Heart right ventricle (tissue), 16 donors: ENCODE data around the gene KCNH3. TPM values are rescaled to one million over a fixed set of nuclear protein-coding genes. Genes with fewer than 3 reads are reported as not detected.

ENCODE experiments used
- ATAC-seq, 8 donors: fragments of 200-7000 bp; cut with Tn5 transposase; one replicate each; pipeline ENCODE4 v1.9.1; 2020; ENCODE audit warnings: mild to moderate bottlenecking in 8 of 8, moderate library complexity in 8 of 8, moderate number of reproducible peaks in 1 of 8
- DNase-seq, 2 donors: peaks; one replicate each; pipeline ENCODE4 v3.0.0-alpha.2; 2020
- H3K27ac ChIP-seq, 10 donors: fragments of 200-600 bp; sonication (generic) in 2 of 10; one replicate each; pipeline versions ENCODE4 v1.5.0 to v1.8.0; 2020 to 2022; ENCODE audit warnings: mild to moderate bottlenecking in 3 of 10
- H3K27me3 ChIP-seq, 7 donors: fragments of 200-600 bp; one replicate each; pipeline ENCODE4 v1.8.0; 2021 to 2022; ENCODE audit warnings: mild to moderate bottlenecking in 2 of 7
- H3K36me3 ChIP-seq, 9 donors: fragments of 200-600 bp; sonication (generic) in 1 of 9; one replicate each; pipeline versions ENCODE4 v1.5.0 to v1.8.0; 2020 to 2022; ENCODE audit warnings: mild to moderate bottlenecking in 2 of 9
- H3K4me1 ChIP-seq, 9 donors: fragments of 200-600 bp; sonication (generic) in 1 of 9; one replicate each; pipeline versions ENCODE4 v1.5.0 to v1.8.0; 2020 to 2022; ENCODE audit warnings: mild to moderate bottlenecking in 4 of 9
- H3K4me3 ChIP-seq, 10 donors: fragments of 200-600 bp; sonication (generic) in 2 of 10; one replicate each; pipeline versions ENCODE4 v1.5.0 to v1.8.0; 2020 to 2022; ENCODE audit warnings: mild to moderate bottlenecking in 7 of 10, moderate library complexity in 2 of 10
- H3K9me3 ChIP-seq, 11 donors: fragments of 200-600 bp in 10 of 11; sonication (generic) in 2 of 11; one replicate each; pipeline versions ENCODE4 v1.5.0 to v1.8.0; 2013 to 2022; ENCODE audit warnings: mild to moderate bottlenecking in 2 of 11, control low read depth in 1 of 11, moderate library complexity in 1 of 11
- CTCF ChIP-seq, 9 donors: fragments of 200-600 bp; sonication (generic) in 2 of 9; IDR thresholded peaks; one replicate each; pipeline versions ENCODE4 v1.5.0 to v1.8.0; 2021 to 2022; ENCODE audit warnings: antibody characterized with exemption in 9 of 9, mild to moderate bottlenecking in 5 of 9, moderate library complexity in 1 of 9
- WGBS, 2 donors: extraction: QIAGEN DNeasy Blood & Tissue Kit; methylation state at CpG; one replicate each; pipeline ENCODE4 v1.1.7; 2013; ENCODE audit warnings: inconsistent platforms in 1 of 2; 5-methylcytosine and 5-hydroxymethylcytosine counted together
- intact Hi-C, 10 donors: fragments of 100-400 bp; cut with DNase I; formaldehyde crosslinking; loops; one replicate each; pipeline versions ENCODE4 v1.11.1 to v1.14.2; 2022
- polyA plus RNA-seq, 2 donors: library from polyadenylated mRNA; stranded (reverse); fragments of 200-250 nt; gene quantifications; one replicate each; pipeline ENCODE4 v1.2.3, GENCODE V29; 2013
- total RNA-seq, 10 donors: library from RNA; stranded (reverse); fragmentation: NEBNext Ultra II Directional in 3 of 10; extraction: Animal tissue kit (Norgen Biotek cat#: 25700) in 3 of 10; gene quantifications; one replicate each; pipeline versions ENCODE4 v1.2.1 to v1.2.4, GENCODE V29; 2021 to 2023
- donor health status: Arrhythmogenic right ventricular cardiomyopathy.
- donor health status: ischemic (EF 13 %, LVEDD 7.1; RV severe dilation, severe dysfunction).
- donor health status: healthy with polysubstance abuse.
- donor health status: DM: no; HTN: yes; CAD: no.
- donor health status: DM: no; HTN: no; CAD: no.
- donor health status: ischemic (EF 25% LVEDD 6.9; RV normal size, moderate dysfunction).
- donor health status: ischemic (EF 25% LVEDD 5.7; RV mildly dilated, moderate dysfunction).
- donor health status: healthy.
- donor health status: DM: yes; HTN: yes; CAD: no.
- donor health status: Ischemic cardiomyopathy.
- donor health status: ischemic (EF 35%, LVEDD 5.7; RV mildly dilated, moderate dysfunction).
- donor health status: nonischemic (EF 11% LVEDD 7.7; RV severe dilation, severe dysfunction).
- donor health status: DM: yes; HTN: yes; CAD: no.
- donor health status: PGD.
- donor health status: ischemic (EF 29% LVEDD 5.4; RV normal size, mild dysfunction).
- donor health status: nonischemic (EF 23%, LVEDD 6.1; RV moderate dilation, normal function).

Gene KCNH3
- total and polyA plus RNA-seq, 12 donors: 0.16 to 2.0 (median 0.26) TPM

- Histone ChIP-seq H3K27ac (no peak overlapping the region), H3K4me1 (no peaks in the 10 kb centered on the region), H3K4me3 (no peak overlapping the region), H3K27me3 (no peaks in the 10 kb centered on the region), H3K9me3 (no peaks in the 10 kb centered on the region), H3K36me3 (peaks cover 0 to 73% (median 9%) of the 10 kb centered on the region in 9 donors)
- DNase-seq: no peak
- intact Hi-C loops: no loop called here
- no peak for TF ChIP-seq CTCF (IDR thresholded peaks at IDR 0.05)
- WGBS, 2 donors: 90 to 94% methylated on average over 1 of the region's 1 CpG
- ATAC-seq: no peak
Observed at GRCh38 chr12:49491823-49492222, 47.0 kb upstream of the KCNH3 start.

- no peaks in the 10 kb centered on the region for H3K4me1 ChIP-seq
- no peaks in the 10 kb centered on the region for H3K27me3 ChIP-seq
- ATAC-seq (no peak), DNase-seq (no peak)
- peaks cover 0 to 67% (median 9%) of the 10 kb centered on the region in 9 donors for H3K36me3 ChIP-seq
- H3K4me3 ChIP-seq: no peak overlapping the region
- no peak for TF ChIP-seq CTCF (IDR thresholded peaks at IDR 0.05)
- no peak overlapping the region for H3K27ac ChIP-seq
- H3K9me3 ChIP-seq: no peaks in the 10 kb centered on the region
- WGBS, 2 donors: 48 to 76% methylated on average over 2 of the region's 2 CpGs
- intact Hi-C loops: no loop called here
Observed at GRCh38 chr12:49493900-49494299, 44.9 kb upstream of the KCNH3 start.

- ATAC-seq (no peak), DNase-seq (no peak)
- WGBS, 2 donors: 93 to 94% methylated on average over 10 of the region's 10 CpGs
- H3K27me3 ChIP-seq: no peaks in the 10 kb centered on the region
- no peaks in the 10 kb centered on the region for H3K4me1 ChIP-seq
- no peaks in the 10 kb centered on the region for H3K9me3 ChIP-seq
- H3K4me3 ChIP-seq: no peak overlapping the region
- TF ChIP-seq CTCF (IDR thresholded peaks at IDR 0.05): no peak
- intact Hi-C loops: no loop called here
- peaks cover 0 to 70% (median 19%) of the 10 kb centered on the region in 9 donors for H3K36me3 ChIP-seq
- no peak overlapping the region for H3K27ac ChIP-seq
Observed at GRCh38 chr12:49496417-49497360, 42.1 kb upstream of the KCNH3 start.

- Histone ChIP-seq H3K27me3 (no peaks in the 10 kb centered on the region), H3K9me3 (no peaks in the 10 kb centered on the region), H3K27ac (no peak overlapping the region), H3K4me3 (no peak overlapping the region), H3K36me3 (peaks cover 0 to 73% (median 9%) of the 10 kb centered on the region in 9 donors), H3K4me1 (peaks cover 0 to 13% (median 5%) of the 10 kb centered on the region in 9 donors)
- WGBS, 2 donors: 76 to 87% methylated on average over 1 of the region's 1 CpG
- TF ChIP-seq CTCF (IDR thresholded peaks at IDR 0.05): no peak
- DNase-seq: no peak
- intact Hi-C loops: no loop called here
- no peak for ATAC-seq
Observed at GRCh38 chr12:49501895-49502294, 36.9 kb upstream of the KCNH3 start.
